HG03460 (cell line): ENCODE results near the gene LY9.

Source experiments
- ATAC-seq: cut with Tn5 transposase; IDR thresholded peaks from one replicate; pipeline ENCODE4 v1.9.1; 2021; ENCODE audit not compliant: unreplicated experiment

LY9 gene

DNA sequence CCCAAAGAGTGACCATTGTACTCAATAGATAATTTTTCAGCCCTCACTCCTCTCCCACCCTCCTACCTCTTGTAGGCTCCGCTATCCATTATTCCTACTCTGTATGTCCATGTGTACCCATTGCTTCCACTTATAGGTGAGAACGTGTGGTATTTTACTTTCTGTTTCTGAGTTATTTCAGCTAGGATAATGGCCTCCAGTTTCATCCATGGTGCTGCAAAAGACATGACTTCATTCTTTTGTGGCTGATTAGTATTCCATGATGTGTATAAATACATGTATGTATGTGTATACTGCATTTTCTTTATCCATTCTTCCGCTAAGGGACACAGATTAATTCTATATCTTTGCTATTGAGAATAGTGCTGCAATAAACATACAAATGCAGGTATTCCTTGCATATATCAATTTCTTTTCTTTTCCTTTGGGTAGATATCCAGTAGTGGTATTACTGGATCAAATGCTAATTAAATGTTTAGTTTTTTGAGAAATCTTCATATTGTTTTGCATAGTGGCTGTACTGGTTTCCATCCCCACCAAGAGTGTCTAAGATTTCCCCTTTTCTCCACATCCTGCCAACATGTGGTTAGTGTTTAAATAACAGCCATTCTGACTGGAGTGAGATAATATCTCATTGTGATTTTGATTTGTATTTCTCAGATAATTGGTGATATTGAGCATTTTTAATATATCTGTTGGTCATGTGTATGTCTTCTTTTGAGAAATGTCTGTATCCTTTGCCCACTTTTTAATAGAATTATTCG is 4.9 kb downstream of the LY9 start:
- ATAC-seq: no peak

DNA sequence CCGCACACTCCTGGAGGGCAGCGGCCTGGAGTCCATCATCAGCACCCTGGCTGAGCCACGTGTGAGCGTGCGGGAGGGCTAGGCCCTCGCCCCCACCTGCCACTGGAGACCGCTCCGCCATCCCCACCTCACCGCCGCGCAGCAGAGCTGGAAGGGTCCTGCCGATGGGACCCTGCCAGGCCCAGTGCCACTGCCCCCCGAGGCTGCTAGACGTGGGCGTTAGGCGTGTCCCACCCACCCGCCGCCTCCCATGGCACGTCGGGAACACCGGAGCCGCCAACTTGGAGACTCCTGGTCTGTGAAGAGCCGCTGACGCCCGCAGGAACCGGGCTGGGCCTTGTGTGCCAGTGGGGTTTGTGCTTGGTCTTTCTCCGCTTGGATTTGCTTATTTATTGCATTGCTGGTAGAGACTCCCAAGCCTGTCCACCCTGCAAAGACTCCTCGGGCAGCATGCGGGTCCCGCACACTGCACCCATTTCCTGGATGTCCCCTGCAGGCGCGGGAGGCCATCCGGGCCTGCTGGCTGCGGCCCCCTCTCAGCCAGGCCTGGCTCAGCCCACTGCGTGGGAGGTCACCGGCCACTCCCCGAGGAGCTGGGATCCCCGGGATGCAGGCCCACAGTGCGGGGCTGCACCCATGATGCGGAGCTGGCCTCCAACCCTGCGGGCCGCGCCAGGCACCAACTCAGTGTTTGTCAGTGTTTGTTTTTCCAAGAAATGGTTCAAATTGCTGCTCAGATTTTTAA is 6.0 kb downstream of the LY9 start:
- no peak for ATAC-seq

DNA sequence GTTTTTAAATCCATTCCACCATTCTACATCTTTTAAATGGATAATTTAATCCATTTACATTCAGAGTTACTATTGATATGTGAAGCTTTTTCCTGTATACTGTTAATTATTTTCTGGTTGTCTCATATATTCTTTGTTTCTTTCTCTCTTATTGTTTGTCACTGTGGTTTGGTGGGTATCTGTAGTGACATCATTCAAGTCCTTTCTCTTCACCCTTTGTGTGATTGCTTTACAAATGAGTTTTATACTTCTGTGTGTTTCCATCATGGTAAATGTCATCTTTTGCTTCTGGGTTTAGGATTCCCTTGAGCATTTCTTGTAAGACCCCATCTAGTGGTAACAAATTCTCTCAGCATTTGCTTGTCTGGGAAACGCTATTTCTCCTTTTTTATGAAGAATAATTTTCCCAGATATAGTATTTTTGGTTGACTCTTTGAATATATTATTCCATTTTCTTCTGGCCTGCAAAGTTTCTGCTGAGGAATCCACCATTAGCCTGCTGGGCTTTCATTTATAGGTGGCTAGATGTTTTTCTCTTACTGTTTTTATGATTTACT is 10.2 kb downstream of the LY9 start:
- ATAC-seq: no peak

DNA sequence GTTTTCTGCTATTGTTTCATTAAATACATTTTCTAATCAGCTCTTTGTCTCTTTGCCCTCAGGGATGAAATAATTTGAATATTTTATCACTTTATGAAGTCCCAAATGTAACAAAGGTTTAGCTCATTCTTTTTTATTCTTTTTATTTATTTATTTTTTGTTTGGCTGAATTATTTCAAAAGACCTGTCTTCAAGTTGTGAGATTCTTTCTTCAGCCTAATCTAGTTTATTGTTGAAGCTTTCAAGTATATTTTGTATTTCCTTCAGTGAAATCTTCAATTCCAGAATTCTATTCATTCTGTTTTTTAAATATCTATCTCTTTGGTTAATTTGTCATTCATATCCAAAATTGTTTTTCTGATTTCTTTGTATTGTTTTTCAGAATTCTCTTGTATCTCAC is 10.8 kb downstream of the LY9 start:
- ATAC-seq: no peak

DNA sequence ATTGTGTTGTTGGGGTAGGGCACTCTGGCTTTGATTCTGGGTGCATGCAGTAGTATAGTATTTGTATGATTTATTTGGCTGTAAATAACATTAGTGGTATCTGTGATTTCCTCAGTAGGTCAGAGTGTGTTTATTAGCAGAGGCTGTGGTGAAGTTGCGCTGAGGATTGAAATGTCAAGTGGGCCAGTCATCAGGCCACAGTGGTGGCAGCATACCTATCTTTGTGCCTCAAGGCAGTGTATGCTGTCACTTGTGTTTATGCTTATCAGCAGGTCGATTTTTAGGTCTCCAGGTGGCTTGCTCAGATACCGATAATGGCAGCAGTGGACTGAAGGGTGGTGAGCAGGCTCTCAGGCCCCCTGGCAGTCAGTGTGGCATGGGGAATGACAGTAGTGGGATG is 11.3 kb downstream of the LY9 start:
- no peak for ATAC-seq

DNA sequence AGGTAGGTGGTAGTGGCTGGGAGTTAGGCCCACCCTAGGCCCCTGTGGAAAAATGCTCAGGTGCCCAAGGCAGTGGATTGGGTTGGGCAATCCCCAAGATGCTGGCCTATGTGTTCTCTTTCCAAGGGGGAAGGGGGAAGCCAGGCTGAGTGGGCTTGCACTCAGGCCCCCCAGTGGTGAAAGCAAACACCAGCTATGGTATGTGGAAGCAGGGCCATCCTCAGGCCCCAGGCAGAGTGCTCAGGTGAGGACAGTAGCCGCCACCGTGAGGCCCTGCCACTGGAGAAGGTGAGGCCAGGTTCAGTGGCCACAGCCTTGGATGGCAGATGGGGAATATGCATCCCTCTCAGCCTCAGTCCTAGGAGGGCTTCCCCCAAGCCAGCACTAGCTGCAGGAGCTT is 11.8 kb downstream of the LY9 start:
- no peak for ATAC-seq

GRCh38 chr1:160808289-160808688 is 12.3 kb downstream of the LY9 start:
- no peak for ATAC-seq

- ATAC-seq: no peak
These were observed 14.5 kb downstream of the LY9 start for GRCh38 chr1:160810486-160810885.

DNA sequence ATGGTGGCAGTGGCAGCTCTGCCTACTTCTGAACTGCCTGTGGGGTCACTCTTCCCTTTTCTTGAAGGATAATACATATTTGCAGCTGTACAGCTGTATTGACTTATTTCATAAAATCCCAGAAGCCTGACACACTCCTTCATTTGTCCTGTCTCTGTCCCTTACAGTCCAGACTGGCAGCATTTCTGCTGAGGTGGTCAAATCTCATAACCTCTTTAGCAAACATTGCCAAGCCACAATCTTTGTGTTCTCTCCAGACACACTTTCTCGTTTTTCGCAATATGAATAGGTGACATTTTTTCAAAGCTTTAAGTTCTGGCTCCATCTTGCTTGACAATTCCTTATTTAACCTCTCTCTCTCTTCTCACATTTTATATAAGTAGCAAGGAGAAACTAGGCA is 15.2 kb downstream of the LY9 start:
- no peak for ATAC-seq

- ATAC-seq: no peak
These were observed 17.2 kb downstream of the LY9 start for GRCh38 chr1:160813215-160813614.

DNA sequence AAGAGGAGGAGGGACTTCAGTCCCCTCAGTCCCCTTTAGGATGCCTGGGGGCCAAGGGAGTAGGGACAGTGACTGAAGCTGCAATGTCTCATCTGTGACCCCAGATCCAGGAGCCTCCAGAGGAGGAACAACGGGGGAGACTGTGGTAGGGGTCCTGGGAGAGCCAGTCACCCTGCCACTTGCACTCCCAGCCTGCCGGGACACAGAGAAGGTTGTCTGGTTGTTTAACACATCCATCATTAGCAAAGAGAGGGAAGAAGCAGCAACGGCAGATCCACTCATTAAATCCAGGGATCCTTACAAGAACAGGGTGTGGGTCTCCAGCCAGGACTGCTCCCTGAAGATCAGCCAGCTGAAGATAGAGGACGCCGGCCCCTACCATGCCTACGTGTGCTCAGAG is 18.3 kb downstream of the LY9 start:
- no peak for ATAC-seq

- no peak for ATAC-seq
These were observed 18.9 kb downstream of the LY9 start for GRCh38 chr1:160814856-160815255.

DNA sequence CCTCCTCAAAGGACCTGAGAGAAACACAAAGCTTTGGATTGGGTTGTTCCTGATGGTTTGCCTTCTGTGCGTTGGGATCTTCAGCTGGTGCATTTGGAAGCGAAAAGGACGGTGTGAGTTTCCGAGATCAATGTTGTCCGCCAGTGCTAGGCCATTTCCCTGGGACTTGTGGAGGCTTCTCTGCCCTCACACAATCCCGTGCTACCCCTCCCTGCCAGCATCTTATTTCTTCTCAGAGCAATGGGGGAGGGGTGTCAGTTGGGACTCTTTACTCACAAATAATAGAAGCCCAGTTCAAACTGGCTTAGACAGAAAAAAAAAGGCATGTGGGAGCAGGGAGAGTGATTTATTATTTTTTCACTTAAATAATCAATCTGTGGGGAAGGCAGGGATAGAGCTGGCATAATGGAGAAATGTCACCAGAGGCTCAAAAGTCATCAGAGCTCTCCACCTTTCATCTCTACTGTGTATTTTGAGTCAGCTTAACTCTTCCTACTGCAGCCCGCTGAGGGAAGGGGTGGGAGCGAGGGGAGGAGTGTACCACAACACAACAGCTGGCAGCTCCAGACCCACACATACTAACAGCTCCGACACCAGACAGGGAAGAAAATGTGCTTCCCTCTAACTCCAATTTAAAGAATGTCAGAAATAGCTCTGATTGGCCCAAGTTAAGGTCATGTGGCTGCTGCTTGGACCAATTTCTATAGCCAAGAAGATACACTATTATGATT is 22.4 kb downstream of the LY9 start:
- ATAC-seq: no peak

DNA sequence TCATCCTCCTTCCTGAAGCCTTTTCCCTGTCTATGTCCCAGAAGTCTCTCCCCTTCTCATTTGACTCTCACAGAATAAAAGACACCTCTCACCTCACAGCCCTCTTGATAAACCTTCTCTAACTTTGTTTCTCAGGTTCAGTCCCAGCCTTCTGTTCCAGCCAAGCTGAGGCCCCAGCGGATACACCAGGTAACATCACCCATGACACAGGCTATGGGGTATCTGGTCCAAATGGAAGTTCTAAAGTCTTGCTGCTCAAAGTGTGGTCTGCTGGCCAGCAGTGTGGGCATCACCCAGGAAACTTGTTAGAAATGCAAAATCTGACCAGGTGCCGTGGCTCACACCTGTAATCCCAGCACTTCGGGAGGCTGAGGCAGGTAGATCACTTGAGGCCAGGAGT is 23.2 kb downstream of the LY9 start:
- no peak for ATAC-seq

DNA sequence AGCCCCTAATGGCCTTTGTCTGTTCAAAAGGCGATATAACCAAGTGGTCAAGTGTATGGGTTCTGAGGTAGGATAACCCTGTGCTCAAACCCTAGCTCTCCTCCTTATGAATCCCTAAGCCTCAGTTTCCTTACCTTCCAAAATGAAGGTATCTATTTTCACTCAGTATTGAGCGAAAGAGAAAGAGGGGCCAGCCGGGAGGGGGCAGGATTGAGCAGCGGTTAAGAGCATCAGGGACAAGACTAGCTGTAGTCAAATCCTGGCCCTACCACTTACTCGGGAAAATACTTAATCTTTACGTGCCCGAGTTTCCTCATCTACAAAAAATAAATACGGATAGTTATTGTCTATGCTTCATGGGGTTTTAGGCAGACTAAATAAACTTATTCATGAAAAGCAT is 25.7 kb downstream of the LY9 start:
- ATAC-seq: no peak

DNA sequence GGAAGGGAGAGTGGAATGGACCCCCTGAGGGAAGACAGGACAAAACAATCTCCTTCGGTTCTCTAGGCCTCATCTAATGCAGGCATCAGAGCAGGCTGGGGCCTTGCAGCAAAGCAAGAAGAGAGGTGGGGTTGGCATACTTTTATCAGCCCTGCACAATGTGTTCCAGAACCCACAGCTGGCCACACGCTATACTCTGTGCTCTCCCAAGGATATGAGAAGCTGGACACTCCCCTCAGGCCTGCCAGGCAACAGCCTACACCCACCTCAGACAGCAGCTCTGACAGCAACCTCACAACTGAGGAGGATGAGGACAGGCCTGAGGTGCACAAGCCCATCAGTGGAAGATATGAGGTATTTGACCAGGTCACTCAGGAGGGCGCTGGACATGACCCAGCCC is 27.3 kb downstream of the LY9 start:
- no peak for ATAC-seq

- no peak for ATAC-seq
These were observed 30.6 kb downstream of the LY9 start for GRCh38 chr1:160826546-160826945.

GRCh38 chr1:160827418-160827817 is 31.4 kb downstream of the LY9 start:
- ATAC-seq: no peak

DNA sequence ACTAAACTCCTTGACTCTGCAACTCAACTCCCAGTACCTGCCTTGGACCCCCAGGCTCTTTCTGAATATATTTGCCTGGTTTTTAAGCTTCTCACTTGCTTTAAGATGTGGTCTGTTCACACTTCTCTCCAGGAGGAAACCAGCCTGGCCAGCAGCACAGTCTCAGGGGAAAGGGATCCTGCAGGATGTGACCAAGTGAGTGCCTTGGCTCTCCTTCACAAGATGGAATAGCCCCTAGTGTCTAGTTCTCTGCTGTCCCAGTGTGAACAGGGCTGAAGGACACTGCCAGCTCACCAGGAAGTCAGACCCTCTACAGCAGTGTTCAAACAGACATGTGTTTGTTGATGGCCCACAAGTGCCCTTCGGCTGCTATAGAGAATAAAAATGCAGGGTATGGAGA is 33.8 kb downstream of the LY9 start:
- no peak for ATAC-seq

- ATAC-seq: no peak
These were observed 34.6 kb downstream of the LY9 start for GRCh38 chr1:160830321-160831153.
